ENCODE data around the gene CHIC1.
"Not testable (repeated sequence)": the region's sequence is repeated elsewhere in the genome, so short reads cannot be mapped to it uniquely, and the experiment has no call there.

CHIC1 gene

GRCh38 chrX:73562984-73563737 lies at the start of gene CHIC1:
TSS of gene CHIC1 (plus strand) at chrX:73563197. CDS start at chrX:73563285, 88 bp downstream.
- peak; percentile 64 for DNase-seq (ENCODE audit: low spot score)

GRCh38 chrX:73522823-73523222 lies 40.2 kb upstream of the CHIC1 start:
- DNase-seq (ENCODE audit: low spot score), result not testable (repeated sequence)

More at GRCh38 chrX:73562984-73563737, at the start of gene CHIC1:
- no peak for TF ChIP-seq CTCF (IDR thresholded peaks at IDR 0.05; ENCODE audit: extremely low read depth, missing control alignments)

- DNase-seq (ENCODE audit: low spot score), result no peak
- no peak for TF ChIP-seq CTCF (IDR thresholded peaks at IDR 0.05; ENCODE audit: extremely low read depth, missing control alignments)
Observed at GRCh38 chrX:73524906-73525305, 38.1 kb upstream of the CHIC1 start.

- no peak for DNase-seq (ENCODE audit: low spot score)
- TF ChIP-seq CTCF (IDR thresholded peaks at IDR 0.05; ENCODE audit: extremely low read depth, missing control alignments), result no peak
Observed at GRCh38 chrX:73525928-73526690, 36.9 kb upstream of the CHIC1 start.

- not testable (repeated sequence) for DNase-seq (ENCODE audit: low spot score)
Observed at GRCh38 chrX:73531655-73532054, 31.3 kb upstream of the CHIC1 start.

GRCh38 chrX:73556159-73556558 lies 6.8 kb upstream of the CHIC1 start:
- no peak for TF ChIP-seq CTCF (IDR thresholded peaks at IDR 0.05; ENCODE audit: extremely low read depth, missing control alignments)

GRCh38 chrX:73561801-73562200 lies 1.2 kb upstream of the CHIC1 start:
- TF ChIP-seq CTCF (IDR thresholded peaks at IDR 0.05; ENCODE audit: extremely low read depth, missing control alignments), result no peak

More at GRCh38 chrX:73556159-73556558, 6.8 kb upstream of the CHIC1 start:
- DNase-seq (ENCODE audit: low spot score), result no peak

GRCh38 chrX:73562458-73562857 lies 539 bp upstream of the CHIC1 start:
- no peak for TF ChIP-seq CTCF (IDR thresholded peaks at IDR 0.05; ENCODE audit: extremely low read depth, missing control alignments)
- no peak for DNase-seq (ENCODE audit: low spot score)

More at GRCh38 chrX:73561801-73562200, 1.2 kb upstream of the CHIC1 start:
- no peak for DNase-seq (ENCODE audit: low spot score)

Data from GM20000 (cell line).